Measurements from ENCODE around the gene VSIG8.

DNA sequence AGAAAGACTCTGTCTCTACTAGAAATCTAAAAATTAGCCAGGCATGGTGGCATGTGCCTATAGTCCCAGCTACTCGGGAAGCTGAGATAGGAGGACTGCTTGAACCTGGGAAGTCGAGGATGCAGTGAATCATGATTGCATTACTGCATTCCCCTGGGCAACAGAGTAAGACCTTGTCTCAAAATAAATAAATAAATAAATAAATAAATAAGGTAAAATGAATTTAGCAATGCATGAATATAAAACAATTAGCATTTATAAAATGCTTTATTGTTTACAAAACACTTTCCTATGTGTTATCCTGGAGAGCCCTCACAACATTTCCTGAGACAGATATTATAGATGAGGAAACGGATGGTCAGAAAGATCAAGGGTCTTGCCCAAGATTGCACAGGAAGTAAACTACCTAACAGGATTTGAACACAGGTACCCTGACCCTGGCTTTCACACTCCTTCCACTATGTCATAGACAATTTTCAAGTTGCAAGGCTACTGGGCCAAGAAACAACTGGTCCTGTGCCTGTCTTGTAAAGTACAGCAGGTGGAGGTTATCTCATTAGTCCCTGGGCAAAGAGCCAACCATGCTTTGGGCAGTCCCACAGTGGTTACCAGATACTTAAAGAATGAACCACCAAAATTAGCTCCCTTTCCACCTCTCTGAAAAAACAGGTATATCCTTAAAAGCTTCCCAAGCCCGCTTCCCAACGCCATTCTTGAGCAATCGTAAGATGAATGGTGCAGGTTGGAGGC lies 15.4 kb upstream of the VSIG8 start:
- TF ChIP-seq, protein P1, sequence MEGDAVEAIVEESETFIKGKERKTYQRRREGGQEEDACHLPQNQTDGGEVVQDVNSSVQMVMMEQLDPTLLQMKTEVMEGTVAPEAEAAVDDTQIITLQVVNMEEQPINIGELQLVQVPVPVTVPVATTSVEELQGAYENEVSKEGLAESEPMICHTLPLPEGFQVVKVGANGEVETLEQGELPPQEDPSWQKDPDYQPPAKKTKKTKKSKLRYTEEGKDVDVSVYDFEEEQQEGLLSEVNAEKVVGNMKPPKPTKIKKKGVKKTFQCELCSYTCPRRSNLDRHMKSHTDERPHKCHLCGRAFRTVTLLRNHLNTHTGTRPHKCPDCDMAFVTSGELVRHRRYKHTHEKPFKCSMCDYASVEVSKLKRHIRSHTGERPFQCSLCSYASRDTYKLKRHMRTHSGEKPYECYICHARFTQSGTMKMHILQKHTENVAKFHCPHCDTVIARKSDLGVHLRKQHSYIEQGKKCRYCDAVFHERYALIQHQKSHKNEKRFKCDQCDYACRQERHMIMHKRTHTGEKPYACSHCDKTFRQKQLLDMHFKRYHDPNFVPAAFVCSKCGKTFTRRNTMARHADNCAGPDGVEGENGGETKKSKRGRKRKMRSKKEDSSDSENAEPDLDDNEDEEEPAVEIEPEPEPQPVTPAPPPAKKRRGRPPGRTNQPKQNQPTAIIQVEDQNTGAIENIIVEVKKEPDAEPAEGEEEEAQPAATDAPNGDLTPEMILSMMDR (conservative IDR thresholded peaks at IDR 0.05; ENCODE audit: low read depth, low read length), result no peak
- TF ChIP-seq POLR2A (IDR thresholded peaks at IDR 0.05; ENCODE audit: low read depth, low read length), result no peak
- no peak for TF ChIP-seq CEBPB (IDR thresholded peaks at IDR 0.05; ENCODE audit: low read depth, low read length)

Measured in IMR-90 (cell line).